Neural cell (in vitro differentiated cells): ENCODE measurements around the gene PRICKLE2.

Source experiments
- CTCF ChIP-seq: fragments of 450-650 bp; IDR thresholded peaks from 2 replicates; pipeline ENCODE4 v1.5.1; 2014; ENCODE audit warnings: antibody characterized with exemption, mild to moderate bottlenecking, moderate library complexity; ENCODE audit not compliant: poor library complexity, severe bottlenecking
- EP300 ChIP-seq: fragments of 450-650 bp; conservative IDR thresholded peaks from 2 replicates; pipeline ENCODE4 v1.6.1; 2014; ENCODE audit warnings: antibody characterized with exemption, mild to moderate bottlenecking, moderate library complexity; ENCODE audit not compliant: poor library complexity, severe bottlenecking
- EZH2 ChIP-seq: fragments of 200-600, 300-800 bp; shearing (Covaris generic), sonication (generic); IDR thresholded peaks from 2 replicates; pipeline ENCODE4 v1.6.1; 2014; ENCODE audit warnings: antibody characterized with exemption, low read length, borderline replicate concordance, mild to moderate bottlenecking; ENCODE audit not compliant: insufficient read depth, poor library complexity, severe bottlenecking
- POLR2AphosphoS5 ChIP-seq: IDR thresholded peaks from 2 replicates; pipeline ENCODE4 v1.6.1; 2012
- RAD21 ChIP-seq: fragments of 450-650 bp; conservative IDR thresholded peaks from 2 replicates; pipeline ENCODE4 v1.6.1; 2014; ENCODE audit warnings: antibody characterized with exemption, mild to moderate bottlenecking, moderate library complexity
- REST ChIP-seq: IDR thresholded peaks from 2 replicates; pipeline ENCODE4 v1.6.1; 2012; ENCODE audit warnings: borderline replicate concordance
- TAF1 ChIP-seq: IDR thresholded peaks from 2 replicates; pipeline ENCODE4 v1.6.1; 2012; ENCODE audit warnings: low read depth

- no peak for TF ChIP-seq EZH2
- TF ChIP-seq EP300: no peak
- TF ChIP-seq RAD21: no peak
- TF ChIP-seq REST: no peak
- TF ChIP-seq CTCF: no peak
- TF ChIP-seq POLR2AphosphoS5: no peak
- no peak for TF ChIP-seq TAF1
Observed at GRCh38 chr3:64229903-64230302, 4.6 kb upstream of the PRICKLE2 start.
